Measurements from ENCODE around the gene DEF6. TPM values are rescaled to one million over a fixed set of nuclear protein-coding genes. Genes with fewer than 3 reads are reported as not detected.

Gene DEF6
- total and polyA plus RNA-seq, 2 of the 13 experiments (the other 11 are each of a cell fraction or from before 2014, with no cell fraction given), result 5.2 to 10.0 TPM

- Histone ChIP-seq H3K4me1 (ENCODE audit: insufficient read depth, low read length) (no peaks in the 10 kb centered on the region), H3K36me3 (replicated peaks in 1 of 2; ENCODE audit: control insufficient read depth in 1 of 2, insufficient read depth in 2 of 2, low read length in 2 of 2) (peaks cover 0 to 6% of the 10 kb centered on the region in 2 experiments; a peak in 3 of 5 replicates), H3K4me2 (ENCODE audit: low read depth, low read length) (no peak overlapping the region), H2AFZ (ENCODE audit: low read length) (no peak overlapping the region), H4K20me1 (ENCODE audit: insufficient read depth, low read length) (no peaks in the 10 kb centered on the region), H3K27ac (ENCODE audit: extremely low read length, insufficient read depth, low read length) (no peak overlapping the region), H3K79me2 (ENCODE audit: insufficient read depth, low read length) (no peaks in the 10 kb centered on the region), H3K9ac (ENCODE audit: insufficient read depth, low read depth, low read length) (no peak overlapping the region), H3K4me3 (replicated peaks in 1 of 3; ENCODE audit: insufficient read depth in 1 of 3, low read depth in 2 of 3, low read length in 3 of 3) (no peak overlapping the region), H3K27me3 (ENCODE audit: control insufficient read depth in 1 of 2, insufficient read depth in 2 of 2, low read length in 2 of 2) (no peaks in the 10 kb centered on the region), H3K9me3 (ENCODE audit: low read length) (no peaks in the 10 kb centered on the region)
- ChIA-PET POLR2A (interaction anchor here (0.9 kb wide), 1 partner anchor 10 kb away, joined by 5 read pairs; the partner anchor contains the start of gene ZNF76), CTCF (ENCODE audit: low intra/inter-chr PET ratio, low total read pairs) (no interaction called here)
- intact Hi-C loops (cut with micrococcal nuclease; ENCODE audit: unreplicated experiment), result no loop called here
- no peak for FAIRE-seq
- 93% methylated on average over 3 of the region's 3 CpGs for WGBS (ENCODE audit: low lambda C conversion rate)
- ATAC-seq, result no peak
- no TSS peak for BruUV-seq (replicated peaks)
- DNase-seq (ENCODE audit: low spot score), result no peak
- no peak for TF ChIP-seq CSRNP2 (CRISPR knock-in tag; conservative IDR thresholded peaks at IDR 0.05; ENCODE audit: low read depth)
- no peak for TF ChIP-seq ELF3 (CRISPR knock-in tag; IDR thresholded peaks at IDR 0.05)
- no peak for TF ChIP-seq HDAC6 (IDR thresholded peaks at IDR 0.05; ENCODE audit: low read depth, low read length)
- no peak for TF ChIP-seq SUZ12 (IDR thresholded peaks at IDR 0.05; ENCODE audit: low read depth, low read length)
- TF ChIP-seq FOXO1 (CRISPR knock-in tag; IDR thresholded peaks at IDR 0.05), result no peak
- TF ChIP-seq RARA (CRISPR knock-in tag; IDR thresholded peaks at IDR 0.05), result no peak
- no peak for TF ChIP-seq MEF2D (CRISPR knock-in tag; IDR thresholded peaks at IDR 0.05)
- no peak for TF ChIP-seq ZNF230 (CRISPR knock-in tag; IDR thresholded peaks at IDR 0.05)
- in situ Hi-C loops (cut with HindIII; ENCODE audit: extremely low pct_ligation_motif_present, low pct_unique_long_range_greater_than_20kb), result no loop called here
These were observed 48.7 kb upstream of the DEF6 start for GRCh38 chr6:35248965-35249364.

- Histone ChIP-seq H3K27ac (ENCODE audit: extremely low read length, insufficient read depth, low read length) (no peak overlapping the region), H4K20me1 (ENCODE audit: insufficient read depth, low read length) (no peaks in the 10 kb centered on the region), H3K4me3 (replicated peaks in 1 of 3; ENCODE audit: insufficient read depth in 1 of 3, low read depth in 2 of 3, low read length in 3 of 3) (no peak overlapping the region), H3K4me2 (ENCODE audit: low read depth, low read length) (no peak overlapping the region), H3K9ac (ENCODE audit: insufficient read depth, low read depth, low read length) (no peak overlapping the region), H3K36me3 (replicated peaks in 1 of 2; ENCODE audit: control insufficient read depth in 1 of 2, insufficient read depth in 2 of 2, low read length in 2 of 2) (no peaks in the 10 kb centered on the region), H3K27me3 (ENCODE audit: control insufficient read depth in 1 of 2, insufficient read depth in 2 of 2, low read length in 2 of 2) (no peaks in the 10 kb centered on the region), H3K4me1 (ENCODE audit: insufficient read depth, low read length) (no peaks in the 10 kb centered on the region), H3K79me2 (ENCODE audit: insufficient read depth, low read length) (no peaks in the 10 kb centered on the region), H3K9me3 (ENCODE audit: low read length) (no peaks in the 10 kb centered on the region), H2AFZ (ENCODE audit: low read length) (no peak overlapping the region)
- in situ Hi-C loops (cut with HindIII; ENCODE audit: extremely low pct_ligation_motif_present, low pct_unique_long_range_greater_than_20kb), result no loop called here
- intact Hi-C loops (cut with micrococcal nuclease; ENCODE audit: unreplicated experiment), result no loop called here
- TF ChIP-seq FOXC1 (CRISPR knock-in tag; IDR thresholded peaks at IDR 0.05; ENCODE audit: borderline replicate concordance) (no peak), ZNF644 (CRISPR knock-in tag; IDR thresholded peaks at IDR 0.05; ENCODE audit: low read depth) (no peak), NBN (conservative IDR thresholded peaks at IDR 0.05) (no peak), STAG1 (CRISPR knock-in tag; IDR thresholded peaks at IDR 0.05) (no peak), ZNF580 (CRISPR knock-in tag; IDR thresholded peaks at IDR 0.05; ENCODE audit: borderline replicate concordance, low read depth) (no peak), WIZ (CRISPR knock-in tag; IDR thresholded peaks at IDR 0.05) (no peak), PHF20 (CRISPR knock-in tag; IDR thresholded peaks at IDR 0.05) (no peak), PCBP2 (optimal IDR thresholded peaks at IDR 0.05; ENCODE audit: low read depth, low read length, poor library complexity, severe bottlenecking) (no peak), NFATC3 (CRISPR knock-in tag; IDR thresholded peaks at IDR 0.05) (no peak), MTF1 (CRISPR knock-in tag; IDR thresholded peaks at IDR 0.05) (no peak), ZNF17 (CRISPR knock-in tag; IDR thresholded peaks at IDR 0.05) (no peak), ZNF678 (CRISPR knock-in tag; IDR thresholded peaks at IDR 0.05) (no peak)
- ATAC-seq (no peak), DNase-seq (ENCODE audit: low spot score) (no peak), FAIRE-seq (no peak)
- no TSS peak for BruUV-seq (replicated peaks)
- ChIA-PET POLR2A (no interaction called here), CTCF (ENCODE audit: low intra/inter-chr PET ratio, low total read pairs) (no interaction called here)
- WGBS (ENCODE audit: low lambda C conversion rate), result 97% methylated on average over 3 of the region's 3 CpGs
These were observed 45.7 kb upstream of the DEF6 start for GRCh38 chr6:35251949-35252348.

All from HepG2 (cell line).